GM21390 (cell line): ENCODE data around the gene MC3R.
"Not testable (repeated sequence)": the region's sequence is repeated elsewhere in the genome, so short reads cannot be mapped to it uniquely, and the experiment has no call there.

Experiments
- ATAC-seq: cut with Tn5 transposase; IDR thresholded peaks from one replicate; pipeline ENCODE4 v1.9.1; 2021; ENCODE audit not compliant: unreplicated experiment

The MC3R gene

GRCh38 chr20:56247954-56248782 lies at the start of gene MC3R:
MC3R (plus strand) TSS chr20:56248732; CDS start chr20:56248844, 112 bp downstream.
- ATAC-seq: no peak

- no peak for ATAC-seq
Measured at GRCh38 chr20:56200456-56200855, 48.1 kb upstream of the MC3R start.

- ATAC-seq: no peak
Measured at GRCh38 chr20:56202493-56203077, 45.9 kb upstream of the MC3R start.

- no peak for ATAC-seq
Measured at GRCh38 chr20:56204206-56204605, 44.3 kb upstream of the MC3R start.

GRCh38 chr20:56205346-56205745 lies 43.2 kb upstream of the MC3R start:
- ATAC-seq: no peak

- no peak for ATAC-seq
Measured at GRCh38 chr20:56207656-56208055, 40.9 kb upstream of the MC3R start.

GRCh38 chr20:56208121-56208520 lies 40.4 kb upstream of the MC3R start:
- ATAC-seq: no peak

- ATAC-seq: no peak
Measured at GRCh38 chr20:56211051-56211450, 37.5 kb upstream of the MC3R start.

- ATAC-seq: no peak
Measured at GRCh38 chr20:56212091-56212490, 36.4 kb upstream of the MC3R start.

GRCh38 chr20:56213321-56213720 lies 35.2 kb upstream of the MC3R start:
- no peak for ATAC-seq

GRCh38 chr20:56215115-56215514 lies 33.4 kb upstream of the MC3R start:
- no peak for ATAC-seq

- ATAC-seq: no peak
Measured at GRCh38 chr20:56217829-56218228, 30.7 kb upstream of the MC3R start.

GRCh38 chr20:56221186-56221585 lies 27.3 kb upstream of the MC3R start:
- ATAC-seq: not testable (repeated sequence)

GRCh38 chr20:56222201-56222600 lies 26.3 kb upstream of the MC3R start:
- ATAC-seq: no peak

GRCh38 chr20:56222945-56223344 lies 25.6 kb upstream of the MC3R start:
- no peak for ATAC-seq

- ATAC-seq: no peak
Measured at GRCh38 chr20:56223352-56223751, 25.2 kb upstream of the MC3R start.

GRCh38 chr20:56228021-56228420 lies 20.5 kb upstream of the MC3R start:
- ATAC-seq: no peak

GRCh38 chr20:56229812-56230211 lies 18.7 kb upstream of the MC3R start:
- ATAC-seq: no peak

- ATAC-seq: no peak
Measured at GRCh38 chr20:56234110-56234509, 14.4 kb upstream of the MC3R start.

GRCh38 chr20:56237335-56237734 lies 11.2 kb upstream of the MC3R start:
- ATAC-seq: no peak

GRCh38 chr20:56244259-56244658 lies 4.3 kb upstream of the MC3R start:
- no peak for ATAC-seq

- ATAC-seq: no peak
Measured at GRCh38 chr20:56245761-56246160, 2.8 kb upstream of the MC3R start.
